Prostate gland (tissue), 2 donors: ENCODE measurements around the gene CPT2.

Experiments used
- CTCF ChIP-seq, 4 experiments: fragments of 200-600 bp in 2 of 4; fragments of 450-650 bp in 2 of 4; sonication (generic) in 2 of 4; IDR thresholded peaks; 1 replicate in 3 of 4; 2 replicates in 1 of 4; pipeline ENCODE4 v1.5.1; 2016 to 2019; ENCODE audit warnings: antibody characterized with exemption in 4 of 4, mild to moderate bottlenecking in 2 of 4, moderate library complexity in 2 of 4
- POLR2A ChIP-seq: fragments of 450-650 bp; IDR thresholded peaks from one replicate; pipeline ENCODE4 v1.6.1; 2016; ENCODE audit warnings: antibody characterized with exemption, mild to moderate bottlenecking
- POLR2AphosphoS5 ChIP-seq: sonication (generic); formaldehyde crosslinking; IDR thresholded peaks from one replicate; pipeline ENCODE4 v1.6.1; 2017; ENCODE audit warnings: antibody characterized with exemption

- TF ChIP-seq CTCF (IDR thresholded peaks at IDR 0.05) (no peak), POLR2AphosphoS5 (no peak), POLR2A (no peak)
These were observed 61.6 kb downstream of the CPT2 start for GRCh38 chr1:53258216-53258615.
